Ishikawa (cell line): ENCODE measurements around the gene NMUR1.

ENCODE experiments used
- CEBPB ChIP-seq: IDR thresholded peaks from 2 replicates; pipeline ENCODE4 v1.6.1; 2012
- CREB1 ChIP-seq: IDR thresholded peaks from 2 replicates; pipeline ENCODE4 v1.6.1; 2012; ENCODE audit warnings: low read depth
- EGR1 ChIP-seq: IDR thresholded peaks from 2 replicates; pipeline ENCODE4 v1.6.1; 2012
- EP300 ChIP-seq: IDR thresholded peaks from 2 replicates; pipeline ENCODE4 v1.6.1; 2012; ENCODE audit warnings: borderline replicate concordance
- NFIC ChIP-seq: IDR thresholded peaks from 2 replicates; pipeline ENCODE4 v1.6.1; 2012
- RAD21 ChIP-seq: IDR thresholded peaks from 2 replicates; pipeline ENCODE4 v1.6.1; 2012; ENCODE audit warnings: low read depth
- TAF1 ChIP-seq: IDR thresholded peaks from 2 replicates; pipeline ENCODE4 v1.6.1; 2012; ENCODE audit warnings: low read depth, mild to moderate bottlenecking
- TCF12 ChIP-seq: IDR thresholded peaks from 2 replicates; pipeline ENCODE4 v1.6.1; 2012; ENCODE audit warnings: low read depth
- TEAD4 ChIP-seq: IDR thresholded peaks from 2 replicates; pipeline ENCODE4 v1.6.1; 2012
- YY1 ChIP-seq: IDR thresholded peaks from 2 replicates; pipeline ENCODE4 v1.6.1; 2012; ENCODE audit warnings: low read depth
- ZBTB7A ChIP-seq: IDR thresholded peaks from 2 replicates; pipeline ENCODE4 v1.6.1; 2012; ENCODE audit warnings: low read depth
- TF ChIP-seq, protein P1 (sequence below): IDR thresholded peaks from 2 replicates; pipeline ENCODE4 v1.6.1; 2012
- TF ChIP-seq, protein P2 (sequence below): IDR thresholded peaks from 2 replicates; pipeline ENCODE4 v1.6.1; 2012
- TF ChIP-seq, protein P3 (sequence below): IDR thresholded peaks from 2 replicates; pipeline ENCODE4 v1.6.1; 2012; ENCODE audit warnings: low read depth, mild to moderate bottlenecking

- TF ChIP-seq YY1 (peak; percentile 78; the same call in 1 of the 2 replicates), TEAD4 (no peak; the same call in 1 of the 2 replicates), TAF1 (peak; percentile 73), ZBTB7A (no peak), EGR1 (peak; percentile 35), EP300 (no peak), RAD21 (no peak), CREB1 (peak; percentile 45), CEBPB (no peak), TCF12 (peak; percentile 60; the same call in 1 of the 2 replicates), NFIC (0 out of 2 replicates have a peak, but pooled peaks have one; percentile 16)
- TF ChIP-seq, protein P1, sequence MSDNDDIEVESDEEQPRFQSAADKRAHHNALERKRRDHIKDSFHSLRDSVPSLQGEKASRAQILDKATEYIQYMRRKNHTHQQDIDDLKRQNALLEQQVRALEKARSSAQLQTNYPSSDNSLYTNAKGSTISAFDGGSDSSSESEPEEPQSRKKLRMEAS, result peak; percentile 96
- TF ChIP-seq, protein P2, sequence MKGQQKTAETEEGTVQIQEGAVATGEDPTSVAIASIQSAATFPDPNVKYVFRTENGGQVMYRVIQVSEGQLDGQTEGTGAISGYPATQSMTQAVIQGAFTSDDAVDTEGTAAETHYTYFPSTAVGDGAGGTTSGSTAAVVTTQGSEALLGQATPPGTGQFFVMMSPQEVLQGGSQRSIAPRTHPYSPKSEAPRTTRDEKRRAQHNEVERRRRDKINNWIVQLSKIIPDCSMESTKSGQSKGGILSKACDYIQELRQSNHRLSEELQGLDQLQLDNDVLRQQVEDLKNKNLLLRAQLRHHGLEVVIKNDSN, result peak; percentile 78
- TF ChIP-seq, protein P3, sequence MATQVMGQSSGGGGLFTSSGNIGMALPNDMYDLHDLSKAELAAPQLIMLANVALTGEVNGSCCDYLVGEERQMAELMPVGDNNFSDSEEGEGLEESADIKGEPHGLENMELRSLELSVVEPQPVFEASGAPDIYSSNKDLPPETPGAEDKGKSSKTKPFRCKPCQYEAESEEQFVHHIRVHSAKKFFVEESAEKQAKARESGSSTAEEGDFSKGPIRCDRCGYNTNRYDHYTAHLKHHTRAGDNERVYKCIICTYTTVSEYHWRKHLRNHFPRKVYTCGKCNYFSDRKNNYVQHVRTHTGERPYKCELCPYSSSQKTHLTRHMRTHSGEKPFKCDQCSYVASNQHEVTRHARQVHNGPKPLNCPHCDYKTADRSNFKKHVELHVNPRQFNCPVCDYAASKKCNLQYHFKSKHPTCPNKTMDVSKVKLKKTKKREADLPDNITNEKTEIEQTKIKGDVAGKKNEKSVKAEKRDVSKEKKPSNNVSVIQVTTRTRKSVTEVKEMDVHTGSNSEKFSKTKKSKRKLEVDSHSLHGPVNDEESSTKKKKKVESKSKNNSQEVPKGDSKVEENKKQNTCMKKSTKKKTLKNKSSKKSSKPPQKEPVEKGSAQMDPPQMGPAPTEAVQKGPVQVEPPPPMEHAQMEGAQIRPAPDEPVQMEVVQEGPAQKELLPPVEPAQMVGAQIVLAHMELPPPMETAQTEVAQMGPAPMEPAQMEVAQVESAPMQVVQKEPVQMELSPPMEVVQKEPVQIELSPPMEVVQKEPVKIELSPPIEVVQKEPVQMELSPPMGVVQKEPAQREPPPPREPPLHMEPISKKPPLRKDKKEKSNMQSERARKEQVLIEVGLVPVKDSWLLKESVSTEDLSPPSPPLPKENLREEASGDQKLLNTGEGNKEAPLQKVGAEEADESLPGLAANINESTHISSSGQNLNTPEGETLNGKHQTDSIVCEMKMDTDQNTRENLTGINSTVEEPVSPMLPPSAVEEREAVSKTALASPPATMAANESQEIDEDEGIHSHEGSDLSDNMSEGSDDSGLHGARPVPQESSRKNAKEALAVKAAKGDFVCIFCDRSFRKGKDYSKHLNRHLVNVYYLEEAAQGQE, result no peak
Observed at GRCh38 chr2:231514225-231514950, 15.9 kb downstream of the NMUR1 start.
